NCI-H1092 treated with DMSO at 0.1 percent for 48 hours (cell line): ENCODE results near the gene GRP.

Source experiments
- DNase-seq: peaks from one replicate; lab custom pipeline; 2025; lab: John Stamatoyannopoulos, UW

GRP gene

GRCh38 chr18:59267503-59268126 lies 47.7 kb downstream of the GRP start:
- peak; percentile 56 for DNase-seq

GRCh38 chr18:59268127-59268720 lies 48.3 kb downstream of the GRP start:
- DNase-seq, result no peak

GRCh38 chr18:59268721-59269562 lies 49.0 kb downstream of the GRP start:
- peak; percentile 49 for DNase-seq

- no peak for DNase-seq
Observed at GRCh38 chr18:59269563-59270119, 49.7 kb downstream of the GRP start.

- DNase-seq, result no peak
Observed at GRCh38 chr18:59270689-59271257, 50.8 kb downstream of the GRP start.

- DNase-seq, result no peak
Observed at GRCh38 chr18:59271606-59272220, 51.8 kb downstream of the GRP start.

GRCh38 chr18:59272221-59272888 lies 52.4 kb downstream of the GRP start:
- DNase-seq, result no peak

- DNase-seq, result no peak
Observed at GRCh38 chr18:59272891-59273758, 53.2 kb downstream of the GRP start, which contains the start of gene RAX. TSS of gene RAX (minus strand) at chr18:59273454. CDS start at chr18:59273206, 248 bp downstream.

GRCh38 chr18:59273759-59274532 lies 54.0 kb downstream of the GRP start:
- DNase-seq, result no peak

- no peak for DNase-seq
Observed at GRCh38 chr18:59274533-59274928, 54.6 kb downstream of the GRP start.

- no peak for DNase-seq
Observed at GRCh38 chr18:59275406-59275949, 55.5 kb downstream of the GRP start.

GRCh38 chr18:59276047-59276446 lies 56.1 kb downstream of the GRP start:
- DNase-seq, result no peak

GRCh38 chr18:59278793-59279192 lies 58.8 kb downstream of the GRP start:
- DNase-seq, result no peak

GRCh38 chr18:59279193-59279592 lies 59.2 kb downstream of the GRP start:
- no peak for DNase-seq

GRCh38 chr18:59279722-59280121 lies 59.8 kb downstream of the GRP start:
- DNase-seq, result no peak
